Stimulated activated CD8-positive, alpha-beta memory T cell treated with anti-CD3 and anti-CD28 coated beads, Interleukin-12 subunit alpha, Interleukin-12 subunit beta, amount 100 ng/mL, for 24 hours (primary cell): Measurements from ENCODE around the gene TET3.

Experiments used
- DNase-seq: peaks from one replicate; pipeline ENCODE4 v3.0.0-alpha.2; 2020; ENCODE audit errors: extremely low read depth

TET3 gene

GRCh38 chr2:74004212-74005182, 19.8 kb downstream of the TET3 start:
- no peak for DNase-seq

GRCh38 chr2:74005786-74006185, 21.1 kb downstream of the TET3 start:
- no peak for DNase-seq

GRCh38 chr2:74006459-74006858, 21.7 kb downstream of the TET3 start:
- no peak for DNase-seq

- no peak for DNase-seq
Measured at GRCh38 chr2:74007121-74007520, 22.4 kb downstream of the TET3 start.

GRCh38 chr2:74007711-74008110, 23.0 kb downstream of the TET3 start:
- DNase-seq, result no peak

- no peak for DNase-seq
Measured at GRCh38 chr2:74008761-74009395, 24.2 kb downstream of the TET3 start.

GRCh38 chr2:74009577-74009976, 24.9 kb downstream of the TET3 start:
- DNase-seq, result no peak

- no peak for DNase-seq
Measured at GRCh38 chr2:74010087-74010541, 25.4 kb downstream of the TET3 start.

- DNase-seq, result no peak
Measured at GRCh38 chr2:74011246-74011645, 26.5 kb downstream of the TET3 start.

- DNase-seq, result no peak
Measured at GRCh38 chr2:74014813-74015212, 30.1 kb downstream of the TET3 start.

- DNase-seq, result no peak
Measured at GRCh38 chr2:74017223-74017622, 32.5 kb downstream of the TET3 start.

GRCh38 chr2:74019516-74019915, 34.8 kb downstream of the TET3 start:
- DNase-seq, result no peak

GRCh38 chr2:74020702-74021406, 36.1 kb downstream of the TET3 start:
- DNase-seq, result no peak

- DNase-seq, result no peak
Measured at GRCh38 chr2:74021407-74021755, 36.7 kb downstream of the TET3 start.

- DNase-seq, result no peak
Measured at GRCh38 chr2:74024216-74024615, 39.5 kb downstream of the TET3 start.

GRCh38 chr2:74025971-74026612, 41.4 kb downstream of the TET3 start:
- no peak for DNase-seq

GRCh38 chr2:74026687-74027241, 42.1 kb downstream of the TET3 start:
- DNase-seq, result no peak

- no peak for DNase-seq
Measured at GRCh38 chr2:74027496-74027895, 42.8 kb downstream of the TET3 start.

GRCh38 chr2:74028290-74028689, 43.6 kb downstream of the TET3 start:
- DNase-seq, result no peak

- DNase-seq, result no peak
Measured at GRCh38 chr2:74028741-74029140, 44.0 kb downstream of the TET3 start.

- DNase-seq, result no peak
Measured at GRCh38 chr2:74029714-74030397, 45.1 kb downstream of the TET3 start.
